GM18505 (cell line): ENCODE data around the gene CCL25.

Experiments used
- ATAC-seq: cut with Tn5 transposase; IDR thresholded peaks from one replicate; pipeline ENCODE4 v1.9.1; 2021; ENCODE audit not compliant: unreplicated experiment
- POLR2A ChIP-seq: IDR thresholded peaks from 4 replicates; pipeline ENCODE4 v1.6.1; 2011; ENCODE audit warnings: borderline replicate concordance; ENCODE audit not compliant: insufficient read depth, insufficient read length; ENCODE audit errors: extremely low read depth

CCL25 gene

GRCh38 chr19:8105471-8105870, 52.9 kb downstream of the CCL25 start:
- no peak for ATAC-seq

GRCh38 chr19:8107301-8107903, 54.8 kb downstream of the CCL25 start:
- TF ChIP-seq POLR2A, result no peak
- no peak for ATAC-seq

More at GRCh38 chr19:8105471-8105870, 52.9 kb downstream of the CCL25 start:
- no peak for TF ChIP-seq POLR2A

DNA sequence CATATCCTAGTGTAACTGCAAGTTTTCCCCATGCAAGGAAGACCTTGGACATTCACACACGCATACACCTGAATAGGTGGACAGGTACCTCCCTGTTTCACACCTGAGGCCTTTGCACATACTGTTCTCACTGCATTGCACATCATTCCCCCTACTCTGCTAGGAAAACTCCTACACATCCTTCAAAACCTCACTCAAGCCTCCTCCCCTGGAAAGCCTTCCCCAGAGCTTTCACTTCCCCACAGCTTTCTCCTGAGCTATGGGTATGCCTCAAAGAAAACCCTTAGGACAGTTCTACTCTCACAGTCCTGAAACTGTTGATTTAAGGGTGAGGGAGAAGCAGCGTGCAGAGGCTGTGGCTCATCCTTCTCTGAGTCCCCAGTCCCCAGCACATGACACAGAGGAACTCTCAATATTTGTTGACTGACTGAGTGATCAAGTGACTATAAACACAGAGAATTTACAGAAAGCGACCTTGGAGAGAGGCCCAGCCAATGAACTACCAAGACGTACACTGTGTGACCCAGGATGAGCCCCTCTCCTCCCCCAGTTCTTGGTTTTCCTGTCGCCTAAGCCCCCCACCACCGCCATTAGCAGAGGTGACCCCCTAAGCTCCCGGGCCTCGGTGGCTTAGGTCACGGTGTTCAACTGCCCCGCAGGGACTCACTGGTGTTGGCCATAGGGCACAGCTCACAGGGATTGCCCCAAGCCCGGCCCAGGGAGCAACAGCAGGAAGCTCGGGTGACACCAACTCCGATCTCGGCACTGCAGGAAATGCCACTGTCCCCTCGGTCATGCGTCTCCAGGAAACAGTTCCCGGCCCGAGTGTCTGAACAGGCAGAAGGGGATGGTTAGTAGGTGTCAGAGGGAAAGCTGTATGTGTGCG, 56.2 kb downstream of the CCL25 start:
- no peak for TF ChIP-seq POLR2A
- no peak for ATAC-seq

GRCh38 chr19:8109455-8109854, 56.9 kb downstream of the CCL25 start:
- no peak for ATAC-seq
- TF ChIP-seq POLR2A, result no peak

DNA sequence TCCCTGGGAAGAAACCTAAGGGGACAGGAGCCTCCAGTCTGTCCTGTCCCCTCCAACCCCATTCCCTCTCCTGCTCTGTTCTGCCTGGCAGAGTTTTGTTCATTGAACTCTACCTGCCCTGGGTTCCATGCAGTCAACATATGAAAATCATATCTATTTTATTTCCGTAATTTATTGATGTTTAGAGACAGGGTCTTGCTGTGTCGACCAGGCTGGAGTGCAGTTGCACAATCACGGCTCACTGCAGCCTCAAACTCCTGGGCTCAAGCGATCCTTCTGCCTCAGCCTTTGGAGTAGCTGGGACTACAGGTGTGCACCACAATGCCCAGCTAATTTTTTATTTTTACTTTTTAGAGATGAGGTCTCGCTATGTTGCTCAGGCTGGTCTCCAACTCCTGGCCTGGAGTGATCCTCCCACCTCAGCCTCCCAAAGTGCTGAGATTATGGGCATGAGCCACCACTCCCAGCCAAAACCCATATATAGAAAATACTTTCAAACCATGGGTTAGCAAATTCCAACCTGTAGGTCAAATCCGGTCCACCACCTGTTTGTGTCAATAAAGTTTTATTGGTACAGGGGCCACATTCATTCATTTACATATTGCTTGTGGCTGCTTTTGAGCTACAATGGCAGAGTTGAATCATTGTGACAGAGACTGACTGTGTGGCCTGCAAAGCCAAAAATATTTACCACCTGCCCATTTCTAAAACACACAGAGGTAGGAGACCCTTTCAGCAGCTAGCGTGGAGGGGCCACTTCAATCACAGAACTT, 57.5 kb downstream of the CCL25 start:
- TF ChIP-seq POLR2A, result no peak
- ATAC-seq, result no peak

- ATAC-seq, result no peak
- no peak for TF ChIP-seq POLR2A
Measured at GRCh38 chr19:8110931-8111330, 58.4 kb downstream of the CCL25 start.

DNA sequence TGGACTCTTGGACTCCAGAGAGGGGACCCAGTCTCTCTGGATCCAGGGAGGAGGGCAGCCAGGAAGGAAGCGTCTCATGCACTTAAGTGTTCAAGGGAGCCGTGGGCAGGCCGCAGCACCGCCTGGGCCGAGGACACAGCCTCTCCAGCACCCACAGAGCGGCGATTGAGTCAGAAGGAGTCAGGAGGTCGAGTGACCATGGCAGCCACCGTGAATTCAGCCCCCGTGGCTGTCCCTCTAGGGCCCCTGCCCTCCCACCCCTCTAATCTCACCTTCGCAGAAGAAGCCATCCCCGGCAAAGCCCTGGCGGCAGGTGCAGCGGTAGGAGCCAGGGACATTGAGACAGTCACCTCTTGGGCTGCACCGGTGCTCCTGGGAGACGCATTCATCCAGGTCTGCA, 58.8 kb downstream of the CCL25 start:
- TF ChIP-seq POLR2A, result no peak
- no peak for ATAC-seq
